SK-N-SH (cell line): ENCODE data around the gene TNXB. TPM values are rescaled to one million over a fixed set of nuclear protein-coding genes. Genes with fewer than 3 reads are reported as not detected.

ENCODE experiments used
- CTCF ChIA-PET: fragments of 300-600, 350-600 bp; formaldehyde crosslinking; extraction: SDS; loops from one replicate; lab custom pipeline; 2021; lab: Yijun Ruan, JAX
- POLR2A ChIA-PET: fragments of 350-600 bp; sonication (Branson Sonifier 250); formaldehyde crosslinking; extraction: SDS; loops from one replicate; lab custom pipeline; 2020; ENCODE audit warnings: antibody characterized with exemption, inconsistent platforms; lab: Yijun Ruan, JAX
- DNase-seq: peaks from one replicate; pipeline ENCODE4 v3.0.0; 2012
- H2AFZ ChIP-seq: fragments of 200-600 bp; sonication (generic); 2 replicates; pipeline ENCODE4 v1.8.1; 2016; ENCODE audit warnings: antibody characterized with exemption, mild to moderate bottlenecking, low read depth
- H3F3A ChIP-seq: fragments of 200-600 bp; sonication (generic); replicated peaks from 2 replicates; pipeline ENCODE3; 2016; ENCODE audit warnings: antibody characterized with exemption, mild to moderate bottlenecking; ENCODE audit not compliant: insufficient read depth
- H3K27ac ChIP-seq, 2 experiments: fragments of 200-500 bp in 1 of 2; fragments of 200-600 bp in 1 of 2; sonication (Bioruptor generic) in 1 of 2; sonication (generic), shearing (Covaris generic) in 1 of 2; 2 replicates each; pipeline versions ENCODE4 v1.5.1 to v1.6.1; 2014 to 2016; ENCODE audit warnings: low read depth in 2 of 2, inconsistent platforms in 1 of 2, low read length in 1 of 2, mild to moderate bottlenecking in 1 of 2, mixed read lengths in 1 of 2
- H3K27me3 ChIP-seq: fragments of 200-600 bp; sonication (generic), shearing (Covaris generic); 2 replicates; pipeline ENCODE4 v1.6.1; 2016; ENCODE audit warnings: mixed run types; ENCODE audit not compliant: insufficient read depth
- H3K36me3 ChIP-seq, 2 experiments: fragments of 200-500 bp in 1 of 2; fragments of 200-600 bp in 1 of 2; sonication (Bioruptor generic) in 1 of 2; sonication (generic) in 1 of 2; replicated peaks in 1 of 2; 2 replicates each; pipeline versions ENCODE3 to v1.5.1; 2014 to 2016; ENCODE audit warnings: low read length in 1 of 2, mild to moderate bottlenecking in 1 of 2; ENCODE audit not compliant: insufficient read depth in 2 of 2, control insufficient read depth in 1 of 2
- H3K4me1 ChIP-seq, 2 experiments: fragments of 200-500 bp in 1 of 2; fragments of 200-600 bp in 1 of 2; sonication (Bioruptor generic) in 1 of 2; sonication (generic), shearing (Covaris generic) in 1 of 2; 2 replicates each; pipeline versions ENCODE4 v1.5.1 to v1.6.1; 2014 to 2016; ENCODE audit warnings: low read depth in 1 of 2, low read length in 1 of 2, mixed run types in 1 of 2; ENCODE audit not compliant: insufficient read depth in 2 of 2, control insufficient read depth in 1 of 2
- H3K4me2 ChIP-seq: fragments of 200-600 bp; sonication (generic), shearing (Covaris generic); 2 replicates; pipeline ENCODE4 v1.6.1; 2017; ENCODE audit warnings: mixed run types
- H3K4me3 ChIP-seq, 2 experiments: fragments of 200-500 bp in 1 of 2; fragments of 200-600 bp in 1 of 2; sonication (Bioruptor generic) in 1 of 2; sonication (generic), shearing (Covaris generic) in 1 of 2; 2 replicates each; pipeline versions ENCODE4 v1.5.1 to v1.8.1; 2014 to 2016; ENCODE audit warnings: low read depth in 2 of 2, inconsistent platforms in 1 of 2, low read length in 1 of 2, mild to moderate bottlenecking in 1 of 2, mixed read lengths in 1 of 2, moderate library complexity in 1 of 2
- H3K79me2 ChIP-seq: fragments of 200-600 bp; sonication (generic); 2 replicates; pipeline ENCODE4 v1.8.1; 2017; ENCODE audit warnings: mild to moderate bottlenecking; ENCODE audit not compliant: insufficient read depth
- H3K9ac ChIP-seq: fragments of 200-600 bp; sonication (generic); 2 replicates; pipeline ENCODE4 v1.6.1; 2017; ENCODE audit warnings: mixed run types
- H3K9me2 ChIP-seq: fragments of 200-600 bp; sonication (generic); 2 replicates; pipeline ENCODE4 v1.6.1; 2017; ENCODE audit warnings: mixed run types
- H3K9me3 ChIP-seq: fragments of 200-600 bp; sonication (generic); 2 replicates; pipeline ENCODE4 v1.6.1; 2017; ENCODE audit warnings: mixed run types, mild to moderate bottlenecking, moderate library complexity
- H4K20me1 ChIP-seq: fragments of 200-600 bp; sonication (generic); 2 replicates; pipeline ENCODE4 v1.6.1; 2017; ENCODE audit warnings: mild to moderate bottlenecking, mixed run types; ENCODE audit not compliant: insufficient read depth
- CTCF ChIP-seq: fragments of 200-600 bp; sonication (generic); IDR thresholded peaks from 2 replicates; pipeline ENCODE4 v1.6.1; 2017; ENCODE audit warnings: antibody characterized with exemption, mild to moderate bottlenecking, moderate library complexity
- IRF3 ChIP-seq: fragments of 150-350 bp; IDR thresholded peaks from 2 replicates; pipeline ENCODE4 v1.6.1; 2016; ENCODE audit warnings: mild to moderate bottlenecking, low read depth, low read length
- RAD21 ChIP-seq: IDR thresholded peaks from 2 replicates; pipeline ENCODE4 v1.6.1; 2012; ENCODE audit warnings: mild to moderate bottlenecking, low read length
- REST ChIP-seq: IDR thresholded peaks from 2 replicates; pipeline ENCODE4 v1.6.1; 2012; ENCODE audit warnings: mild to moderate bottlenecking, low read depth, low read length, moderate library complexity
- SIN3A ChIP-seq: IDR thresholded peaks from 2 replicates; pipeline ENCODE4 v1.6.1; 2012; ENCODE audit warnings: low read depth, mild to moderate bottlenecking, low read length, moderate library complexity, borderline replicate concordance
- SMC3 ChIP-seq: IDR thresholded peaks from 2 replicates; pipeline ENCODE4 v1.6.1; 2012; ENCODE audit warnings: low read depth, low read length, improper control_type of control experiment
- YY1 ChIP-seq: IDR thresholded peaks from 2 replicates; pipeline ENCODE4 v1.4.0; 2012; ENCODE audit warnings: low read depth, mild to moderate bottlenecking
- WGBS: methylation state at CpG from one replicate; pipeline ENCODE4 v1.1.6; 2017; ENCODE audit warnings: low lambda C conversion rate; 5-methylcytosine and 5-hydroxymethylcytosine counted together
- polyA plus RNA-seq, 3 experiments: library from polyadenylated mRNA; depleted of rRNA; stranded (reverse); fragments of >200 nt; gene quantifications; 2 replicates each; pipeline ENCODE4 v1.2.3, GENCODE V29; 2012

Gene TNXB
- polyA plus RNA-seq, 1 of the 3 experiments (the other 2 are of a cell fraction) = 0.48 TPM

- no peak for TF ChIP-seq IRF3
Measured at GRCh38 chr6:32088487-32089049, 20.6 kb downstream of the TNXB start (continued).

GRCh38 chr6:32087574-32088486 is 21.3 kb downstream of the TNXB start:
- Histone ChIP-seq H4K20me1 (no peaks in the 10 kb centered on the region), H2AFZ (no peak overlapping the region), H3K4me2 (no peak overlapping the region), H3K4me1 (peaks cover 0 to 8% of the 10 kb centered on the region in 2 experiments; a peak in 2 of 4 replicates), H3K9ac (no peak overlapping the region), H3K9me2 (no peaks in the 10 kb centered on the region), H3K27ac (no peak overlapping the region), H3K4me3 (no peak overlapping the region), H3K27me3 (peaks cover 47% of the 10 kb centered on the region), H3K9me3 (no peaks in the 10 kb centered on the region), H3K36me3 (no peaks in the 10 kb centered on the region), H3F3A (no peaks in the 10 kb centered on the region), H3K79me2 (no peaks in the 10 kb centered on the region)
- CTCF ChIA-PET = interaction anchor here (0.6 to 1.6 kb wide), 6 partner anchors 13 to 1578 kb away, joined by 3 to 5 read pairs (median 4); partner anchors contain the start of gene FKBPL
- POLR2A ChIA-PET = no interaction called here
- TF ChIP-seq YY1 (no peak), SMC3 (peak; percentile 41), CTCF (peak; percentile 43), REST (no peak), SIN3A (peak; percentile 30; the same call in 1 of the 2 replicates), RAD21 (peak; percentile 57)
- peak; percentile 81 for DNase-seq
- 43% methylated on average over 7 of the region's 50 CpGs for WGBS
